ENCODE results near the gene FAM162B. TPM values are rescaled to one million over a fixed set of nuclear protein-coding genes. Genes with fewer than 3 reads are reported as not detected.

Gene FAM162B
- total and polyA plus RNA-seq, 7 donors, result 0.60 to 4.6 (median 2.2) TPM

DNA sequence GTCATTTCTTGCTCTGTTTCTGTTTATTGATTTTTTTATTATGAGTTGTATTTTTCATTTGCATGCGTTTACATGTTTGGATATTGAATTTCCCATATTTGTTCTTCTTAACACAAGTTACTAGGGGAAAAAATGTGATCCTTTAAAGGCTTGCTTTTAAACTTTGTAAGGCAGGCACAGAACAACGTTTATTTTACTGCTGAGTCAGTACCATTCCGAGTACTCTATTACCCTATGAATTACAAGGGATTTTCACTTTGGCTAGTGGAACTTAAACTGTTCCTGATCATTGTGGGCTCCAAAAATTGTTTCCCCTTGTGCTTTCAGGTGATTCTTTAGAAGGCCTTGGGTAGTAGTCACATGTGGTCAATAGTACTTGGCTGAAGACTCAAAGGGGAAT lies 28.5 kb downstream of the FAM162B start:
- H3K36me3 ChIP-seq, result peaks cover 0 to 23% (median 3%) of the 10 kb centered on the region in 4 donors
- intact Hi-C loops (cut with DNase I), result no loop called here

DNA sequence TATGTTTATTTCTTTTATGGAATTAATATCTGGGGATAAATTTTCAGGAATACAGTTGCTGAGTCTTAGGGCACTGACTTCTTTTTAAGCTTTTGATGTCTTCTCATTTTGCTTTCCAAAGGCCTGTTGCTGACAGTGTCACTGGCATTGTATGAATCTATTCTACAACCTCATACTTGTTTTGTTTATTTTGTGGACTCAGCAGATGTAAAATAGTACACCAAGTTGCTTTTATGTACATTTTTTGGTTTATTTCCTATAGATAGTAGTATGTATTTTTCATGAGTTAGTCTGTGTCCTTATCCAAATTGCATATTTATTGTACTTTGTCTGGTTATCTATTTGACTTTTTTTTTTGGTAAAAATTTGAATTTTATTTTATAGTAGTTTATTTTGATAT lies 35.0 kb downstream of the FAM162B start:
- TF ChIP-seq, protein P1, sequence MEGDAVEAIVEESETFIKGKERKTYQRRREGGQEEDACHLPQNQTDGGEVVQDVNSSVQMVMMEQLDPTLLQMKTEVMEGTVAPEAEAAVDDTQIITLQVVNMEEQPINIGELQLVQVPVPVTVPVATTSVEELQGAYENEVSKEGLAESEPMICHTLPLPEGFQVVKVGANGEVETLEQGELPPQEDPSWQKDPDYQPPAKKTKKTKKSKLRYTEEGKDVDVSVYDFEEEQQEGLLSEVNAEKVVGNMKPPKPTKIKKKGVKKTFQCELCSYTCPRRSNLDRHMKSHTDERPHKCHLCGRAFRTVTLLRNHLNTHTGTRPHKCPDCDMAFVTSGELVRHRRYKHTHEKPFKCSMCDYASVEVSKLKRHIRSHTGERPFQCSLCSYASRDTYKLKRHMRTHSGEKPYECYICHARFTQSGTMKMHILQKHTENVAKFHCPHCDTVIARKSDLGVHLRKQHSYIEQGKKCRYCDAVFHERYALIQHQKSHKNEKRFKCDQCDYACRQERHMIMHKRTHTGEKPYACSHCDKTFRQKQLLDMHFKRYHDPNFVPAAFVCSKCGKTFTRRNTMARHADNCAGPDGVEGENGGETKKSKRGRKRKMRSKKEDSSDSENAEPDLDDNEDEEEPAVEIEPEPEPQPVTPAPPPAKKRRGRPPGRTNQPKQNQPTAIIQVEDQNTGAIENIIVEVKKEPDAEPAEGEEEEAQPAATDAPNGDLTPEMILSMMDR (IDR thresholded peaks at IDR 0.05), result no peak
- TF ChIP-seq POLR2AphosphoS5 (IDR thresholded peaks at IDR 0.05) (no peak), EP300 (IDR thresholded peaks at IDR 0.05) (no peak)
- no peak for DNase-seq
- Histone ChIP-seq H3K4me1 (no peaks in the 10 kb centered on the region), H3K27ac (no peak overlapping the region), H3K27me3 (no peaks in the 10 kb centered on the region), H3K36me3 (peaks cover 8 to 74% (median 15%) of the 10 kb centered on the region in 4 donors), H3K4me3 (no peak overlapping the region), H3K9me3 (no peaks in the 10 kb centered on the region)
- intact Hi-C loops (cut with DNase I), result no loop called here

More for the DNA sequence above, 28.5 kb downstream of the FAM162B start:
- no peak for DNase-seq
- no peak overlapping the region for H3K27ac ChIP-seq
- no peaks in the 10 kb centered on the region for H3K9me3 ChIP-seq
- WGBS, 2 donors, result 93 to 98% methylated on average over 3 of the region's 3 CpGs
- H3K27me3 ChIP-seq, result no peaks in the 10 kb centered on the region
- TF ChIP-seq, protein P1 (IDR thresholded peaks at IDR 0.05), result no peak
- TF ChIP-seq POLR2A (IDR thresholded peaks at IDR 0.05), result no peak
- TF ChIP-seq POLR2AphosphoS5 (IDR thresholded peaks at IDR 0.05), result no peak
- no peak for TF ChIP-seq EP300 (IDR thresholded peaks at IDR 0.05)
- H3K4me1 ChIP-seq, result no peaks in the 10 kb centered on the region
- H3K4me3 ChIP-seq, result no peak overlapping the region

DNA sequence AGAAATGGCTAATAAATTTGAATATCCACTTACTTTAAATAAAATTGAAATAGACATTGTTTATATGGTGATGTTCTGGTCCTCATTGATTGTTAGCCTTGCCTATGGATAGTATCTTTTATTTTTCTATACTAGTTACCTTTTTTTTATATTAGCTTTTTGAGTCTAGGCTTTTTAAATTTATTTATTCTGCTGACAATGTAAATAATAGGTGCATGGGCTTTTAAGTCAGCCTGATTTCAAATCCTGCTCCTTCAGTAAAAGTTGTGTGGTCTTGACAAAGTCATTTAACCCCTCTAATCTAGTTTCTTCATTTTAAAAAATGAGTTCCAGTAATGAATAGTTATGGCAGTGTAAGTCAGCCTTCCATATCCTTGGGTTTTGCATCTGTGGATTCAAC lies 38.6 kb downstream of the FAM162B start:
- intact Hi-C loops (cut with DNase I), result no loop called here
- Histone ChIP-seq H3K27ac (no peak overlapping the region), H3K4me1 (no peaks in the 10 kb centered on the region), H3K9me3 (no peaks in the 10 kb centered on the region), H3K27me3 (no peaks in the 10 kb centered on the region), H3K36me3 (peaks cover 8 to 90% (median 16%) of the 10 kb centered on the region in 4 donors), H3K4me3 (no peak overlapping the region)
- TF ChIP-seq POLR2AphosphoS5 (IDR thresholded peaks at IDR 0.05) (no peak), POLR2A (IDR thresholded peaks at IDR 0.05) (no peak), EP300 (IDR thresholded peaks at IDR 0.05) (no peak)
- TF ChIP-seq, protein P1 (IDR thresholded peaks at IDR 0.05), result no peak
- DNase-seq, result no peak

DNA sequence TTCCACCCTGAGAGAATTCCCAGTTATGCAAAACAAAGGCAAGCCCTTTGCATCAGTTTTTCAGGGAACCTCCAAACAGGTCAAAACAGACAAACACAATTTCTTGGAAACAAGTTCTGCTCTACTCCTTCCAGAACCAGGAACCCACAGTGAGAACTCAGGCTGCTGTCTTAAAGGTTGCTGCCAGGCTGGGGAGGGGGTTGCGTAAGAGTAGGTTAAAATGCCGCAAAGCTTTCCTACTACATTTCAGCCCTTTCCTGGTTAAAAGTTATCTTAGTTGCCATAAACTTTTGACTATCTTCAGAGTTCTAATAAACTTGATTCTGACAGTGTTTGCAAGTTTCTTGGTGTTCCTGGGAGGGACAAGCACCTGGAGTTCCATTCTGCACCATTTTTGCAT lies 50.8 kb downstream of the FAM162B start:
- no peak for DNase-seq
- no peaks in the 10 kb centered on the region for H3K4me1 ChIP-seq
- WGBS, 2 donors, result 96 to 98% methylated on average over 2 of the region's 2 CpGs
- no peaks in the 10 kb centered on the region for H3K9me3 ChIP-seq
- no peak overlapping the region for H3K27ac ChIP-seq
- TF ChIP-seq EP300 (IDR thresholded peaks at IDR 0.05), result no peak
- no peak for TF ChIP-seq POLR2AphosphoS5 (IDR thresholded peaks at IDR 0.05)
- TF ChIP-seq, protein P1 (IDR thresholded peaks at IDR 0.05), result no peak
- TF ChIP-seq POLR2A (IDR thresholded peaks at IDR 0.05), result no peak
- peaks cover 0 to 76% (median 13%) of the 10 kb centered on the region in 4 donors for H3K36me3 ChIP-seq
- H3K27me3 ChIP-seq, result no peaks in the 10 kb centered on the region
- intact Hi-C loops (cut with DNase I), result no loop called here
- H3K4me3 ChIP-seq, result no peak overlapping the region

DNA sequence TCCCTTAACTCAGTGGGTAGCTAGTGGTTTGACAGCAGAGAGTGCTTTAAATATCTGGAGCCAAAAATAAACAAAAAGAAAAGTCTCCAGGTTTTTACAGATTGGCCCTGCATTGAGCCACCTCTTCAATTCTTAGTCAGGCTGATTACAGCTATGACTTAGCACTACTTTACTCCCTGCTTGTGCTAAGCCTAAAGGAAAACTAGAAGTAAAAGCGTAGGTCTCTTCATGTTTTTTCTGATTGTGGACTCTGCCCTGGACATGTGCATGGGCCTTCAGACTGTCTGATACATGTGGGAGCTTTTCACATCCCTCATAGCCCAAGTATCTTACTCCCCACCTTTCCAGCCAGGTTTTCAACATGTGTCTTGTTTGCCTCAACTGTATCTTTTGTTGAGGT lies 51.2 kb downstream of the FAM162B start:
- Histone ChIP-seq H3K27me3 (no peaks in the 10 kb centered on the region), H3K4me3 (no peak overlapping the region), H3K27ac (no peak overlapping the region), H3K36me3 (peaks cover 0 to 74% (median 13%) of the 10 kb centered on the region in 4 donors), H3K4me1 (no peaks in the 10 kb centered on the region), H3K9me3 (no peaks in the 10 kb centered on the region)
- intact Hi-C loops (cut with DNase I), result no loop called here
- TF ChIP-seq POLR2AphosphoS5 (IDR thresholded peaks at IDR 0.05), result no peak
- no peak for TF ChIP-seq POLR2A (IDR thresholded peaks at IDR 0.05)
- TF ChIP-seq EP300 (IDR thresholded peaks at IDR 0.05), result no peak
- TF ChIP-seq, protein P1 (IDR thresholded peaks at IDR 0.05), result no peak
- DNase-seq, result no peak
- 95 to 96% methylated on average over 1 of the region's 1 CpG for WGBS, 2 donors
